Pancreas (tissue), 10 donors: ENCODE measurements around the gene EXOC8. TPM values are rescaled to one million over a fixed set of nuclear protein-coding genes. Genes with fewer than 3 reads are reported as not detected.
A peak's percentile ranks its signal among the peaks of the same experiment; 100 is the strongest.

ENCODE experiments used
- ATAC-seq, 4 donors: fragments of 200-7000 bp; cut with Tn5 transposase; one replicate each; pipeline versions ENCODE4 v1.8.0 to v1.9.1; 2020; ENCODE audit warnings: mild to moderate bottlenecking in 4 of 4, moderate library complexity in 4 of 4
- DNase-seq, 6 donors: peaks; one replicate each; pipeline ENCODE4 v3.0.0-alpha.2; 2020
- FAIRE-seq: peaks from 2 replicates; lab custom pipeline; 2012; peaks lifted over from hg19 to GRCh38; lab: Jason Lieb, UNC
- H3K27ac ChIP-seq, 4 donors: fragments of 200-600 bp; sonication (generic); 1 replicate in 3 of 4; 2 replicates in 1 of 4; pipeline versions ENCODE4 v1.5.0 to v1.8.0; 2020
- H3K27me3 ChIP-seq, 4 donors: fragments of 200-600 bp; one replicate each; pipeline ENCODE4 v1.8.0; 2021
- H3K36me3 ChIP-seq, 3 donors: fragments of 200-600 bp; sonication (generic) in 1 of 3; one replicate each; pipeline versions ENCODE4 v1.5.0 to v1.8.0; 2020 to 2021
- H3K4me1 ChIP-seq, 3 donors: fragments of 200-600 bp; one replicate each; pipeline ENCODE4 v1.8.0; 2021
- H3K4me3 ChIP-seq, 4 donors: fragments of 200-600 bp; sonication (generic) in 2 of 4; one replicate each; pipeline versions ENCODE4 v1.5.0 to v1.8.0; 2020 to 2021
- H3K9me3 ChIP-seq, 4 donors: fragments of 200-600 bp; one replicate each; pipeline ENCODE4 v1.8.0; 2021
- WGBS, 2 donors: extraction: QIAGEN DNeasy Blood & Tissue Kit; methylation state at CpG; one replicate each; pipeline ENCODE4 v1.1.7; 2013; 5-methylcytosine and 5-hydroxymethylcytosine counted together
- intact Hi-C, 3 donors: fragments of 100-400 bp; cut with DNase I; formaldehyde crosslinking; loops; one replicate each; pipeline versions ENCODE4 v1.11.1 to v1.14.2; 2022
- polyA plus RNA-seq, 2 donors: library from polyadenylated mRNA; stranded (reverse); fragments of 200-250 nt; gene quantifications; one replicate each; pipeline ENCODE4 v1.2.3, GENCODE V29; 2013
- total RNA-seq, 6 donors: library from RNA; stranded (reverse); fragmentation: NEBNext Ultra II Directional in 4 of 6; extraction: Animal tissue kit (Norgen Biotek cat#: 25700) in 4 of 6; gene quantifications; one replicate each; pipeline versions ENCODE4 v1.2.1 to v1.2.4, GENCODE V29; 2021 to 2023
- TF ChIP-seq, protein P1 (sequence below), 4 donors: fragments of 200-600 bp; sonication (generic) in 3 of 4; IDR thresholded peaks; one replicate each; pipeline versions ENCODE4 v1.5.0 to v1.8.0; 2021; ENCODE audit warnings: antibody characterized with exemption in 4 of 4
- donor health status: healthy with polysubstance abuse.
- donor health status: DM: no; HTN: no; CAD: no; lungs with moderate emphysema.
- donor health status: DM: no; HTN: no; CAD: no.
- donor health status: control.
- donor health status: control.
- donor health status: Bipolar disorder and iron deficiency.
- donor health status: DM: yes; HTN: yes; CAD: no.
- donor health status: DM: no; HTN: no; CAD: no.
- donor health status: DM: no; HTN: no; CAD: no.
- donor health status: DM: yes; HTN: yes; CAD: no.

The EXOC8 gene
- total and polyA plus RNA-seq, 8 donors: 2.4 to 8.5 (median 6.2) TPM

DNA sequence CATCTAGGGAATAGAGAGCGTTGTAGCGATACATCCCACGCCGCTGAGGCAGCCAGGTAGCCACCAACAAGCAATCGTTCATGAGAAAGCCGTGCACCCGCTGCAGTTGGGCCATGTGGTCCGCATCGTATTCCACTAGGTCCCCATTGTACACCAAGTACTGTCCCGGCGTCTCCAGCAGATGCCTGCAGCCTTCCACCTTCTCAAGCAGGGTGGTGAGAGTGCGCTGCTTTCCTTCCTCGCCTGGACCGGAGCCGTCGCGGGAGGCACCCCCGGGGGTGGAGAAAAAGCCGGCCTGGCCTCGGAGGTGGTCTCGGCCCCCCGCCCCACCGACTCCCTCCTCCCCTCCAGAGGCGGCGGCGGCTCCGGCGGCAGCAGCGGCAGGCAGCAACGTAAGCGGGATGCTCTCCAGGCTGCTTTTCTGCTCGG lies 595 bp downstream of the EXOC8 start:
- peaks cover 0 to 34% (median 28%) of the 10 kb centered on the region in 3 donors for H3K4me1 ChIP-seq
- intact Hi-C loops: no loop called here
- no peaks in the 10 kb centered on the region for H3K27me3 ChIP-seq
- DNase-seq: peak in 3 of 6 donors; percentile 42 to 66 (median 63)
- FAIRE-seq: no peak
- 0% methylated on average over 32 of the region's 32 CpGs for WGBS, 2 donors
- H3K36me3 ChIP-seq: no peaks in the 10 kb centered on the region
- H3K4me3 ChIP-seq: peak overlapping the region; percentile 65 to 100 (median 90)
- H3K9me3 ChIP-seq: no peaks in the 10 kb centered on the region
- peak; percentile 24 to 37 (median 34) for ATAC-seq
- peak overlapping the region; percentile 80 to 88 (median 84) for H3K27ac ChIP-seq
- TF ChIP-seq, protein P1, sequence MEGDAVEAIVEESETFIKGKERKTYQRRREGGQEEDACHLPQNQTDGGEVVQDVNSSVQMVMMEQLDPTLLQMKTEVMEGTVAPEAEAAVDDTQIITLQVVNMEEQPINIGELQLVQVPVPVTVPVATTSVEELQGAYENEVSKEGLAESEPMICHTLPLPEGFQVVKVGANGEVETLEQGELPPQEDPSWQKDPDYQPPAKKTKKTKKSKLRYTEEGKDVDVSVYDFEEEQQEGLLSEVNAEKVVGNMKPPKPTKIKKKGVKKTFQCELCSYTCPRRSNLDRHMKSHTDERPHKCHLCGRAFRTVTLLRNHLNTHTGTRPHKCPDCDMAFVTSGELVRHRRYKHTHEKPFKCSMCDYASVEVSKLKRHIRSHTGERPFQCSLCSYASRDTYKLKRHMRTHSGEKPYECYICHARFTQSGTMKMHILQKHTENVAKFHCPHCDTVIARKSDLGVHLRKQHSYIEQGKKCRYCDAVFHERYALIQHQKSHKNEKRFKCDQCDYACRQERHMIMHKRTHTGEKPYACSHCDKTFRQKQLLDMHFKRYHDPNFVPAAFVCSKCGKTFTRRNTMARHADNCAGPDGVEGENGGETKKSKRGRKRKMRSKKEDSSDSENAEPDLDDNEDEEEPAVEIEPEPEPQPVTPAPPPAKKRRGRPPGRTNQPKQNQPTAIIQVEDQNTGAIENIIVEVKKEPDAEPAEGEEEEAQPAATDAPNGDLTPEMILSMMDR (IDR thresholded peaks at IDR 0.05): no peak

- TF ChIP-seq, protein P1 (IDR thresholded peaks at IDR 0.05): no peak
- Histone ChIP-seq H3K4me3 (peak overlapping the region; percentile 65 to 100 (median 90)), H3K4me1 (peaks cover 0 to 34% (median 28%) of the 10 kb centered on the region in 3 donors), H3K27ac (no peak overlapping the region), H3K9me3 (no peaks in the 10 kb centered on the region), H3K36me3 (no peaks in the 10 kb centered on the region), H3K27me3 (no peaks in the 10 kb centered on the region)
- ATAC-seq: no peak
- no peak for FAIRE-seq
- DNase-seq: no peak
- WGBS, 2 donors: 26 to 30% methylated on average over 21 of the region's 21 CpGs
- intact Hi-C loops: no loop called here
Measured at GRCh38 chr1:231335663-231336602, 1.7 kb downstream of the EXOC8 start.

DNA sequence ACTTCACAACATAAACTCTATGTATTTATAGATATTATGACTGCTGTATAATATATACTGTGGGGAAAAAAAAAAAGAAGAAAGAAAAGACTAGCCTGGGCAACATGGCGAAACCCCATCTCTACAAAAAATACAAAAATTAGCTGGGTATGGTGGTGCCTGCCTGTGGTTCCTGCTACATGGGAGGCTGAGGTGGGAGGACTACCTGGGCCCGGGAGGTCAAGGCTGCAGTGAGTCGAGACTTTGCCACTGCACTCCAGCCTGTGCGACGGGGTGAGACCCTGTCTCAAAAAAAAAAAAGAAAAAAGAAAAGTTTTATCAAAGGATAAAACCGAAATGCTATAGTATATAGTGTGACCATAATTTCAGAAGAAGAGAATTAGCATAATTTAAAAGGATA lies 2.7 kb downstream of the EXOC8 start:
- Histone ChIP-seq H3K4me3 (peak overlapping the region in 2 of 4 donors; percentile 86 to 95), H3K36me3 (no peaks in the 10 kb centered on the region), H3K27me3 (no peaks in the 10 kb centered on the region), H3K4me1 (peaks cover 0 to 34% (median 28%) of the 10 kb centered on the region in 3 donors), H3K9me3 (no peaks in the 10 kb centered on the region), H3K27ac (no peak overlapping the region)
- ATAC-seq: no peak
- intact Hi-C loops: no loop called here
- DNase-seq: no peak
- no peak for FAIRE-seq
- 82 to 85% methylated on average over 6 of the region's 6 CpGs for WGBS, 2 donors
- TF ChIP-seq, protein P1 (IDR thresholded peaks at IDR 0.05): no peak

- 47 to 48% methylated on average over 1 of the region's 1 CpG for WGBS, 2 donors
- Histone ChIP-seq H3K9me3 (no peaks in the 10 kb centered on the region), H3K4me1 (peaks cover 0 to 28% (median 27%) of the 10 kb centered on the region in 3 donors), H3K27me3 (no peaks in the 10 kb centered on the region), H3K4me3 (peak overlapping the region in 2 of 4 donors; percentile 86 to 95), H3K36me3 (no peaks in the 10 kb centered on the region), H3K27ac (no peak overlapping the region)
- FAIRE-seq (no peak), ATAC-seq (no peak), DNase-seq (no peak)
- TF ChIP-seq, protein P1 (IDR thresholded peaks at IDR 0.05): no peak
- intact Hi-C loops: no loop called here
Measured at GRCh38 chr1:231334079-231334666, 3.5 kb downstream of the EXOC8 start.
